ENCODE results near the gene CDKAL1. TPM values are rescaled to one million over a fixed set of nuclear protein-coding genes. Genes with fewer than 3 reads are reported as not detected.

Gene CDKAL1
- total and polyA plus RNA-seq, 2 of the 8 experiments (the other 6 are each of a cell fraction or from before 2014, with no cell fraction given): 8.4 to 24.6 TPM

GRCh38 chr6:21241231-21242130 is 707.2 kb downstream of the CDKAL1 start:
- Histone ChIP-seq H3K56ac (replicated peaks; ENCODE audit: insufficient read length, low read depth, low read length) (no peak overlapping the region), H2BK12ac (ENCODE audit: low read depth, low read length) (no peak overlapping the region), H3K4ac (replicated peaks; ENCODE audit: insufficient read length, low read depth, low read length) (no peak overlapping the region), H4K20me1 (replicated peaks in 1 of 2; ENCODE audit: control insufficient read depth in 1 of 2, insufficient read depth in 2 of 2, low read length in 2 of 2) (no peaks in the 10 kb centered on the region), H3K18ac (ENCODE audit: extremely low read depth, low read length) (no peak overlapping the region), H3K14ac (ENCODE audit: insufficient read length) (no peak overlapping the region), H2BK5ac (ENCODE audit: low read depth, low read length) (no peak overlapping the region), H3K79me1 (ENCODE audit: low read depth, low read length) (no peaks in the 10 kb centered on the region), H4K8ac (ENCODE audit: extremely low read depth, insufficient read depth, low read length) (no peak overlapping the region), H2AK5ac (ENCODE audit: low read depth, low read length) (no peak overlapping the region), H3K9me3 (ENCODE audit: insufficient read depth in 2 of 2, low read depth in 1 of 2, low read length in 1 of 2) (no peaks in the 10 kb centered on the region), H3K27ac (ENCODE audit: low read depth, low read length) (no peak overlapping the region), H2BK120ac (replicated peaks; ENCODE audit: low read depth, low read length) (no peak overlapping the region), H4K5ac (ENCODE audit: insufficient read length, low read depth, low read length) (no peak overlapping the region), H2BK15ac (ENCODE audit: low read length) (no peak overlapping the region), H3K9ac (replicated peaks in 1 of 4; ENCODE audit: extremely low read depth in 1 of 4, low read depth in 3 of 4, low read length in 3 of 4) (no peak overlapping the region), H2BK20ac (ENCODE audit: low read length) (no peak overlapping the region), H3K36me3 (ENCODE audit: control insufficient read depth in 2 of 4, insufficient read depth in 4 of 4, low read length in 3 of 4) (no peaks in the 10 kb centered on the region; a peak in 1 of 8 replicates), H3K4me2 (ENCODE audit: insufficient read depth in 1 of 2, low read depth in 2 of 2, low read length in 2 of 2) (no peak overlapping the region), H2AFZ (ENCODE audit: low read length) (no peak overlapping the region), H3K23me2 (ENCODE audit: low read depth, low read length) (no peaks in the 10 kb centered on the region), H4K91ac (replicated peaks; ENCODE audit: insufficient read length, low read length) (no peak overlapping the region), H3K23ac (ENCODE audit: insufficient read length) (no peak overlapping the region), H3K27me3 (replicated peaks in 1 of 4; ENCODE audit: control insufficient read depth in 3 of 4, extremely low read depth in 1 of 4, insufficient read depth in 3 of 4, low read length in 3 of 4) (no peaks in the 10 kb centered on the region), H3K79me2 (ENCODE audit: control insufficient read depth in 1 of 2, insufficient read depth in 2 of 2, low read length in 2 of 2) (no peaks in the 10 kb centered on the region), H3K4me3 (ENCODE audit: extremely low read depth in 1 of 4, insufficient read depth in 2 of 4, low read depth in 3 of 4, low read length in 4 of 4) (no peak overlapping the region), H3K4me1 (replicated peaks in 1 of 4; ENCODE audit: control insufficient read depth in 3 of 4, insufficient read depth in 4 of 4, low read length in 3 of 4) (no peaks in the 10 kb centered on the region)
- FAIRE-seq: no peak
- ChIA-PET CTCF (ENCODE audit: partially characterized antibody) (no interaction called here), POLR2A (ENCODE audit: partially characterized antibody) (interaction anchor here (1.6 kb wide), 1 partner anchor 17 kb away, joined by 4 read pairs; no protein-coding TSS in a partner anchor)
- DNase-seq (ENCODE audit: low read depth in 1 of 2, low spot score in 2 of 2): no peak
- 89% methylated on average over 5 of the region's 5 CpGs; no CpG with 5 or more reads in 1 of the 2 experiments for WGBS, 2 experiments (ENCODE audit: extremely low coverage in 1 of 2, insufficient coverage in 1 of 2, insufficient read length in 1 of 2, insufficient replicate concordance in 2 of 2, low coverage in 1 of 2, low lambda C conversion rate in 2 of 2, missing lambda C conversion rate in 1 of 2)

Data from H1 (cell line).